Trophoblast cell (in vitro differentiated cells and primary cell): Measurements from ENCODE around the gene NRXN2.

ENCODE experiments used
- DNase-seq, 2 donors: peaks; one replicate each; pipeline ENCODE4 v3.0.0-alpha.2; 2016
- H2AFZ ChIP-seq: 2 replicates; pipeline ENCODE4 v1.6.1; 2013; ENCODE audit warnings: low read length, moderate library complexity, mild to moderate bottlenecking; ENCODE audit not compliant: insufficient read depth, poor library complexity
- H2AK5ac ChIP-seq: 2 replicates; pipeline ENCODE4 v1.6.1; 2013; ENCODE audit warnings: mild to moderate bottlenecking, low read length
- H2BK120ac ChIP-seq: 2 replicates; pipeline ENCODE4 v1.6.1; 2013; ENCODE audit warnings: low read length, mild to moderate bottlenecking, moderate library complexity; ENCODE audit not compliant: insufficient read depth, poor library complexity
- H2BK12ac ChIP-seq: 2 replicates; pipeline ENCODE4 v1.6.1; 2013; ENCODE audit warnings: mild to moderate bottlenecking, low read length, moderate library complexity
- H2BK5ac ChIP-seq: 2 replicates; pipeline ENCODE4 v1.6.1; 2013; ENCODE audit warnings: low read length, low read depth, moderate library complexity, mild to moderate bottlenecking; ENCODE audit not compliant: poor library complexity
- H3K14ac ChIP-seq: 2 replicates; pipeline ENCODE4 v1.6.1; 2013; ENCODE audit warnings: mild to moderate bottlenecking, low read length
- H3K18ac ChIP-seq: 2 replicates; pipeline ENCODE4 v1.6.1; 2013; ENCODE audit warnings: mild to moderate bottlenecking, low read length
- H3K23ac ChIP-seq: 2 replicates; pipeline ENCODE4 v1.6.1; 2013; ENCODE audit warnings: low read length
- H3K27ac ChIP-seq: 2 replicates; pipeline ENCODE4 v1.5.1; 2013; ENCODE audit warnings: low read depth, mild to moderate bottlenecking, inconsistent platforms, low read length, moderate library complexity
- H3K27me3 ChIP-seq: 2 replicates; pipeline ENCODE4 v1.6.1; 2013; ENCODE audit warnings: inconsistent platforms, mild to moderate bottlenecking, low read length, moderate library complexity; ENCODE audit not compliant: insufficient read depth
- H3K36me3 ChIP-seq, 2 experiments: 1 replicate in 1 of 2; 2 replicates in 1 of 2; pipeline ENCODE4 v1.6.1; 2013; ENCODE audit warnings: low read length in 2 of 2, mild to moderate bottlenecking in 2 of 2, moderate library complexity in 1 of 2; ENCODE audit not compliant: insufficient read depth in 2 of 2, control insufficient read depth in 1 of 2
- H3K4ac ChIP-seq: 2 replicates; pipeline ENCODE4 v1.6.1; 2013; ENCODE audit warnings: low read depth, mild to moderate bottlenecking, low read length, moderate library complexity
- H3K4me1 ChIP-seq, 2 experiments: 1 replicate in 1 of 2; 2 replicates in 1 of 2; pipeline ENCODE4 v1.6.1; 2013; ENCODE audit warnings: low read length in 2 of 2, mild to moderate bottlenecking in 2 of 2, moderate library complexity in 1 of 2; ENCODE audit not compliant: insufficient read depth in 2 of 2, control insufficient read depth in 1 of 2
- H3K4me2 ChIP-seq: 2 replicates; pipeline ENCODE4 v1.6.1; 2013; ENCODE audit warnings: inconsistent platforms, mild to moderate bottlenecking, low read length, moderate library complexity
- H3K4me3 ChIP-seq: 2 replicates; pipeline ENCODE4 v1.5.1; 2013; ENCODE audit warnings: mild to moderate bottlenecking, low read depth, low read length, inconsistent platforms
- H3K79me1 ChIP-seq: one replicate; pipeline ENCODE4 v1.6.1; 2013; ENCODE audit warnings: low read length
- H3K79me2 ChIP-seq: 2 replicates; pipeline ENCODE4 v1.6.1; 2013; ENCODE audit warnings: low read length, mild to moderate bottlenecking; ENCODE audit not compliant: control insufficient read depth, insufficient read depth, poor library complexity
- H3K9ac ChIP-seq: 2 replicates; pipeline ENCODE4 v1.6.1; 2013; ENCODE audit warnings: mild to moderate bottlenecking, low read length
- H3K9me3 ChIP-seq: 2 replicates; pipeline ENCODE4 v1.6.1; 2013; ENCODE audit warnings: low read depth, mild to moderate bottlenecking, control low read depth, inconsistent platforms, low read length; ENCODE audit not compliant: insufficient read depth
- H4K12ac ChIP-seq: 2 replicates; pipeline ENCODE4 v1.6.1; 2013; ENCODE audit warnings: low read depth, mild to moderate bottlenecking, low read length, moderate library complexity
- H4K8ac ChIP-seq: 2 replicates; pipeline ENCODE4 v1.6.1; 2013; ENCODE audit warnings: low read depth, mild to moderate bottlenecking, low read length, moderate library complexity
- H4K91ac ChIP-seq: one replicate; pipeline ENCODE4 v1.6.1; 2013; ENCODE audit warnings: low read depth, mild to moderate bottlenecking, low read length, moderate library complexity
- WGBS: extraction: QIAGEN DNeasy Blood & Tissue Kit; methylation state at CpG from one replicate; pipeline ENCODE4 v1.1.7; 2013; ENCODE audit warnings: missing lambda C conversion rate; ENCODE audit not compliant: insufficient read length, insufficient coverage; ENCODE audit errors: extremely low coverage; 5-methylcytosine and 5-hydroxymethylcytosine counted together

NRXN2 gene

GRCh38 chr11:64765851-64766665, 43.1 kb upstream of the NRXN2 start:
- no peak for DNase-seq
- no peaks in the 10 kb centered on the region for H3K79me1 ChIP-seq
- no peak overlapping the region for H2BK12ac ChIP-seq
- no peak overlapping the region for H3K14ac ChIP-seq
- H3K18ac ChIP-seq = no peak overlapping the region
- no peak overlapping the region for H2AK5ac ChIP-seq
- H3K27ac ChIP-seq = no peak overlapping the region
- no peak overlapping the region for H4K8ac ChIP-seq
- no peak overlapping the region for H2AFZ ChIP-seq
- H3K9me3 ChIP-seq = no peaks in the 10 kb centered on the region
- peaks cover 76 to 89% of the 10 kb centered on the region in 2 experiments for H3K36me3 ChIP-seq
- no peak overlapping the region for H3K4ac ChIP-seq
- H3K27me3 ChIP-seq = no peaks in the 10 kb centered on the region
- H4K12ac ChIP-seq = no peak overlapping the region
- H4K91ac ChIP-seq = no peak overlapping the region
- H3K9ac ChIP-seq = no peak overlapping the region
- no peak overlapping the region for H2BK5ac ChIP-seq
- WGBS = no CpG with 5 or more reads among the region's 42 CpGs
- H3K4me2 ChIP-seq = no peak overlapping the region
- no peaks in the 10 kb centered on the region for H3K79me2 ChIP-seq
- H2BK120ac ChIP-seq = no peak overlapping the region
- no peak overlapping the region for H3K4me3 ChIP-seq
- H3K4me1 ChIP-seq = peaks cover 0 to 2% of the 10 kb centered on the region in 2 experiments
- no peak overlapping the region for H3K23ac ChIP-seq

DNA sequence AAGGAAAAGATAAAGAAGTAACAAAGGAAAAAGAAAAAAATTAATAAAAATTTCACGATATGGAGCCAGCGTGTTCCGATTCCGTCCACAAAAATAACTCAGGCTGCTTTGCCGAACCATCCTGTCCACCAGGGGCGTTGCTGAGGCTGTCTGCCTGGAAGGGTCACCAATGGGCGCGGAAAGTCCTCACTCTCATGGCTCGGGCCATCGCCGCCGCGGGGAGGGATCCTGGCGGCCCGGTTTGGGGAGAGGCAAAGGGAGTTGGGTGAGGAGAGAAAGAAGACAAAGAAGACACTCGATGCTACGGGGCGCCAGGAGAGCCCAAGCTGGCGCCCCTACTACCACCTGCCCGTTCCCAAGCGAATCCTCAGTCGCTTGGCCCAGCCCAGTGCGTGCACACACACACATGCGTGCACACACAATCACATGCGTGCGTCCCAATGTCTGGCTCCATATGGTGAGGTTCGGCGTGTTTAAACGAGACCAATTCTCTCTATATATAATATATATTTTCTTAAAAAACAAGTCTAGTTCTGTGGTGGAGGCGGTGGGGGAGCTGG, 42.4 kb upstream of the NRXN2 start:
- Histone ChIP-seq H3K18ac (no peak overlapping the region), H2BK12ac (no peak overlapping the region), H3K36me3 (peaks cover 72 to 83% of the 10 kb centered on the region in 2 experiments), H3K79me1 (no peaks in the 10 kb centered on the region), H3K4me2 (no peak overlapping the region), H3K27ac (no peak overlapping the region), H4K8ac (no peak overlapping the region), H3K79me2 (no peaks in the 10 kb centered on the region), H3K23ac (no peak overlapping the region), H3K9ac (no peak overlapping the region), H3K4me1 (peaks cover 0 to 4% of the 10 kb centered on the region in 2 experiments), H3K9me3 (no peaks in the 10 kb centered on the region), H3K4me3 (no peak overlapping the region), H3K27me3 (no peaks in the 10 kb centered on the region), H2BK120ac (no peak overlapping the region), H4K12ac (no peak overlapping the region), H2AFZ (no peak overlapping the region), H4K91ac (no peak overlapping the region), H2AK5ac (no peak overlapping the region), H3K4ac (no peak overlapping the region), H3K14ac (no peak overlapping the region), H2BK5ac (no peak overlapping the region)
- no peak for DNase-seq
- WGBS = no CpG with 5 or more reads among the region's 30 CpGs

DNA sequence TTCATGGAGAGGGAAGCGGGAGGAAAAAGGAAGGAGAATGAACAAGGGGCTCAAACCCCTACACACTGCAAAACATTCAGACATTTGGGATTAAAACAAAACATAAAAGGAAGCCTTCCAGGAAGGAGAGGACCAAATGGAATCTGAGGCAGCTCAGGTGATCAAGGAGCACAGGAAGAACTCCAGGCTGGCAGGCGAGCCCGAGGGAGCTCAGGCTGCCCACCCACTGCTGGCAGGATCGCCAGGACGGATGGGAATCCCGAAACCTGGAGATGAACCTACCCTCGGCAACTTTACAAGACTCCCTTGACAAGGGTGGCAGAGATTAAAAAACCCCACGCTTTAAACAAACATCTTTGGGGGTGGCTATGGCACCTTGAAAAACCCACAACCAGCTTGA, 41.8 kb upstream of the NRXN2 start:
- H3K36me3 ChIP-seq = peaks cover 66 to 76% of the 10 kb centered on the region in 2 experiments
- no peak for DNase-seq
- H4K91ac ChIP-seq = no peak overlapping the region
- H3K4me1 ChIP-seq = peaks cover 5 to 9% of the 10 kb centered on the region in 2 experiments
- no peak overlapping the region for H3K9ac ChIP-seq
- H4K8ac ChIP-seq = no peak overlapping the region
- H3K18ac ChIP-seq = no peak overlapping the region
- H2BK120ac ChIP-seq = no peak overlapping the region
- no peaks in the 10 kb centered on the region for H3K27me3 ChIP-seq
- H3K23ac ChIP-seq = no peak overlapping the region
- no peaks in the 10 kb centered on the region for H3K79me1 ChIP-seq
- no peak overlapping the region for H4K12ac ChIP-seq
- WGBS = no CpG with 5 or more reads among the region's 8 CpGs
- H2AK5ac ChIP-seq = no peak overlapping the region
- H2BK12ac ChIP-seq = no peak overlapping the region
- no peak overlapping the region for H3K4ac ChIP-seq
- H3K14ac ChIP-seq = no peak overlapping the region
- H3K4me2 ChIP-seq = no peak overlapping the region
- no peaks in the 10 kb centered on the region for H3K79me2 ChIP-seq
- H2BK5ac ChIP-seq = no peak overlapping the region
- no peak overlapping the region for H3K27ac ChIP-seq
- no peak overlapping the region for H2AFZ ChIP-seq
- H3K4me3 ChIP-seq = no peak overlapping the region
- no peaks in the 10 kb centered on the region for H3K9me3 ChIP-seq

DNA sequence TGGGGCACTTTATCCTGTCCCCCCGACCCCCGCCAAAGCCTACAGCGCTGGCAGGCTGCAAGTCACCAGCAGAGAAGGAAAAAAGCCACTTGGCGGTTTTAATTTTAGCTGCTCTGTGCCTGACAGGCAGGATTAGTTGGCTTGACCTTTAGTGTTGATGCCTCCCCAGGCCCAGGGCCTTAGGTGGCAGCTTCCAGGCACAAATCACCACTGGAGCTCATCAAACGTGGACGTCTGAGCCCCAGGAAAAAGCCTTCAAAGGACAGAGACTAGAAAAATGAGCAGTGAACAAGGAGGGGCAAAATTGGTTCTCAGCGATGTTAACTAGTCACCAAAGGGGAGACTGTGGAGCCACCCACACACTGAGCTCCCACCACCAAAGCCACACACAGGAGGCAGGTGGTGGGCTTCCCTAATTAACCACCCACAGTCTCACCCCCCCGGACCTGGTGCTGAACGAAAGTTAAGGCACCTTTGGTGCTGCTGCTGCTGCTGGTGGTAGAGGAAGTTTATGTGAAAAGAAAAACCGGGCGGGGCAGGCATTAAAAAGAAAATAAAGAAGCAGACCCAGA, 41.1 kb upstream of the NRXN2 start:
- Histone ChIP-seq H3K36me3 (peaks cover 62 to 70% of the 10 kb centered on the region in 2 experiments), H3K27ac (no peak overlapping the region), H3K79me1 (no peaks in the 10 kb centered on the region), H4K91ac (no peak overlapping the region), H2BK5ac (no peak overlapping the region), H4K8ac (no peak overlapping the region), H3K9ac (no peak overlapping the region), H3K23ac (no peak overlapping the region), H3K18ac (no peak overlapping the region), H3K4me2 (no peak overlapping the region), H4K12ac (no peak overlapping the region), H2AFZ (no peak overlapping the region), H2BK120ac (no peak overlapping the region), H3K4me3 (no peak overlapping the region), H3K9me3 (no peaks in the 10 kb centered on the region), H3K79me2 (no peaks in the 10 kb centered on the region), H3K4me1 (peaks cover 11 to 15% of the 10 kb centered on the region in 2 experiments), H2AK5ac (no peak overlapping the region), H3K4ac (no peak overlapping the region), H2BK12ac (no peak overlapping the region), H3K14ac (no peak overlapping the region), H3K27me3 (no peaks in the 10 kb centered on the region)
- WGBS = no CpG with 5 or more reads among the region's 11 CpGs
- DNase-seq = no peak
